Measurements from ENCODE around the gene NFATC4. TPM values are rescaled to one million over a fixed set of nuclear protein-coding genes. Genes with fewer than 3 reads are reported as not detected.

NFATC4 gene
- total RNA-seq, 1 experiment from 2014 or later = 60.7 TPM

DNA sequence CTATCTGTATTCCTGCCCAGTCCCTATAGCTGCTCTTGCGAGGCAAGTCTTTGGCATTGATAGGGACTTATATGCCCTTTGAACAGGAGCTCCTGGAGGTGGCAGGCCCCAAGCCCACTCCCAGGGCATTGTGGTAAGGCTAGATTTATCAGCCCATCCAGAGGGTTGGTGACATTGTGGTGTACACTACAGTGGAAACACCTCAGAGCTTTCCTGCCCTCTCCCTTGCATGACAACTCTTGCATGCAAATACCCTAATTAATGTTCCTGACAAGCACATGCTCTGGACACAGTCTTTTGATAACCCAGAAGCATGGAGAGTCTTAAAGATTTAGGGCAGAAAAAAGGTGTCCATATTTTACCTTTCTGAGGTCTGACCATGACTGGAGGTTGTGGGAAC, 27.4 kb upstream of the NFATC4 start:
- Mint-ChIP-seq H3K27ac (no peak overlapping the region), H3K4me3 (no peak overlapping the region), H3K4me1 (0 out of 2 replicates have a peak, but pooled peaks cover 7% of the 10 kb centered on the region), H3K36me3 (no peaks in the 10 kb centered on the region), H3K27me3 (ENCODE audit: low read depth) (peaks cover 95% of the 10 kb centered on the region), H3K9me3 (no peaks in the 10 kb centered on the region)
- CTCF ChIA-PET = interaction anchor here (2.0 to 17.1 kb wide), 4 partner anchors 25 to 96 kb away, joined by 13 to 518 read pairs (median 18); partner anchors contain the start of genes CBLN3, CIDEB and KHNYN
- POLR2A ChIA-PET = no interaction called here
- ATAC-seq (no peak), DNase-seq (ENCODE audit: low spot score) (no peak)
- TF ChIP-seq CTCF (IDR thresholded peaks at IDR 0.05) = no peak
- TF ChIP-seq ARID4B (CRISPR knock-in tag; IDR thresholded peaks at IDR 0.05; ENCODE audit: borderline replicate concordance) = no peak
- TF ChIP-seq, protein P1, sequence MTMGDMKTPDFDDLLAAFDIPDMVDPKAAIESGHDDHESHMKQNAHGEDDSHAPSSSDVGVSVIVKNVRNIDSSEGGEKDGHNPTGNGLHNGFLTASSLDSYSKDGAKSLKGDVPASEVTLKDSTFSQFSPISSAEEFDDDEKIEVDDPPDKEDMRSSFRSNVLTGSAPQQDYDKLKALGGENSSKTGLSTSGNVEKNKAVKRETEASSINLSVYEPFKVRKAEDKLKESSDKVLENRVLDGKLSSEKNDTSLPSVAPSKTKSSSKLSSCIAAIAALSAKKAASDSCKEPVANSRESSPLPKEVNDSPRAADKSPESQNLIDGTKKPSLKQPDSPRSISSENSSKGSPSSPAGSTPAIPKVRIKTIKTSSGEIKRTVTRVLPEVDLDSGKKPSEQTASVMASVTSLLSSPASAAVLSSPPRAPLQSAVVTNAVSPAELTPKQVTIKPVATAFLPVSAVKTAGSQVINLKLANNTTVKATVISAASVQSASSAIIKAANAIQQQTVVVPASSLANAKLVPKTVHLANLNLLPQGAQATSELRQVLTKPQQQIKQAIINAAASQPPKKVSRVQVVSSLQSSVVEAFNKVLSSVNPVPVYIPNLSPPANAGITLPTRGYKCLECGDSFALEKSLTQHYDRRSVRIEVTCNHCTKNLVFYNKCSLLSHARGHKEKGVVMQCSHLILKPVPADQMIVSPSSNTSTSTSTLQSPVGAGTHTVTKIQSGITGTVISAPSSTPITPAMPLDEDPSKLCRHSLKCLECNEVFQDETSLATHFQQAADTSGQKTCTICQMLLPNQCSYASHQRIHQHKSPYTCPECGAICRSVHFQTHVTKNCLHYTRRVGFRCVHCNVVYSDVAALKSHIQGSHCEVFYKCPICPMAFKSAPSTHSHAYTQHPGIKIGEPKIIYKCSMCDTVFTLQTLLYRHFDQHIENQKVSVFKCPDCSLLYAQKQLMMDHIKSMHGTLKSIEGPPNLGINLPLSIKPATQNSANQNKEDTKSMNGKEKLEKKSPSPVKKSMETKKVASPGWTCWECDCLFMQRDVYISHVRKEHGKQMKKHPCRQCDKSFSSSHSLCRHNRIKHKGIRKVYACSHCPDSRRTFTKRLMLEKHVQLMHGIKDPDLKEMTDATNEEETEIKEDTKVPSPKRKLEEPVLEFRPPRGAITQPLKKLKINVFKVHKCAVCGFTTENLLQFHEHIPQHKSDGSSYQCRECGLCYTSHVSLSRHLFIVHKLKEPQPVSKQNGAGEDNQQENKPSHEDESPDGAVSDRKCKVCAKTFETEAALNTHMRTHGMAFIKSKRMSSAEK (CRISPR knock-in tag; IDR thresholded peaks at IDR 0.05; ENCODE audit: borderline replicate concordance) = no peak
- TF ChIP-seq TEAD1 (CRISPR knock-in tag; IDR thresholded peaks at IDR 0.05) = no peak
- TF ChIP-seq, protein P2, sequence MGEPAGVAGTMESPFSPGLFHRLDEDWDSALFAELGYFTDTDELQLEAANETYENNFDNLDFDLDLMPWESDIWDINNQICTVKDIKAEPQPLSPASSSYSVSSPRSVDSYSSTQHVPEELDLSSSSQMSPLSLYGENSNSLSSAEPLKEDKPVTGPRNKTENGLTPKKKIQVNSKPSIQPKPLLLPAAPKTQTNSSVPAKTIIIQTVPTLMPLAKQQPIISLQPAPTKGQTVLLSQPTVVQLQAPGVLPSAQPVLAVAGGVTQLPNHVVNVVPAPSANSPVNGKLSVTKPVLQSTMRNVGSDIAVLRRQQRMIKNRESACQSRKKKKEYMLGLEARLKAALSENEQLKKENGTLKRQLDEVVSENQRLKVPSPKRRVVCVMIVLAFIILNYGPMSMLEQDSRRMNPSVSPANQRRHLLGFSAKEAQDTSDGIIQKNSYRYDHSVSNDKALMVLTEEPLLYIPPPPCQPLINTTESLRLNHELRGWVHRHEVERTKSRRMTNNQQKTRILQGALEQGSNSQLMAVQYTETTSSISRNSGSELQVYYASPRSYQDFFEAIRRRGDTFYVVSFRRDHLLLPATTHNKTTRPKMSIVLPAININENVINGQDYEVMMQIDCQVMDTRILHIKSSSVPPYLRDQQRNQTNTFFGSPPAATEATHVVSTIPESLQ (CRISPR knock-in tag; IDR thresholded peaks at IDR 0.05) = no peak
- TF ChIP-seq, protein P3, sequence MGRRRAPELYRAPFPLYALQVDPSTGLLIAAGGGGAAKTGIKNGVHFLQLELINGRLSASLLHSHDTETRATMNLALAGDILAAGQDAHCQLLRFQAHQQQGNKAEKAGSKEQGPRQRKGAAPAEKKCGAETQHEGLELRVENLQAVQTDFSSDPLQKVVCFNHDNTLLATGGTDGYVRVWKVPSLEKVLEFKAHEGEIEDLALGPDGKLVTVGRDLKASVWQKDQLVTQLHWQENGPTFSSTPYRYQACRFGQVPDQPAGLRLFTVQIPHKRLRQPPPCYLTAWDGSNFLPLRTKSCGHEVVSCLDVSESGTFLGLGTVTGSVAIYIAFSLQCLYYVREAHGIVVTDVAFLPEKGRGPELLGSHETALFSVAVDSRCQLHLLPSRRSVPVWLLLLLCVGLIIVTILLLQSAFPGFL (CRISPR knock-in tag; IDR thresholded peaks at IDR 0.05; ENCODE audit: borderline replicate concordance) = no peak
- TF ChIP-seq E2F4 (CRISPR knock-in tag; IDR thresholded peaks at IDR 0.05; ENCODE audit: borderline replicate concordance, low read depth) = no peak
- no peak for TF ChIP-seq ZNF512 (CRISPR knock-in tag; IDR thresholded peaks at IDR 0.05; ENCODE audit: borderline replicate concordance)
- TF ChIP-seq, protein P4, sequence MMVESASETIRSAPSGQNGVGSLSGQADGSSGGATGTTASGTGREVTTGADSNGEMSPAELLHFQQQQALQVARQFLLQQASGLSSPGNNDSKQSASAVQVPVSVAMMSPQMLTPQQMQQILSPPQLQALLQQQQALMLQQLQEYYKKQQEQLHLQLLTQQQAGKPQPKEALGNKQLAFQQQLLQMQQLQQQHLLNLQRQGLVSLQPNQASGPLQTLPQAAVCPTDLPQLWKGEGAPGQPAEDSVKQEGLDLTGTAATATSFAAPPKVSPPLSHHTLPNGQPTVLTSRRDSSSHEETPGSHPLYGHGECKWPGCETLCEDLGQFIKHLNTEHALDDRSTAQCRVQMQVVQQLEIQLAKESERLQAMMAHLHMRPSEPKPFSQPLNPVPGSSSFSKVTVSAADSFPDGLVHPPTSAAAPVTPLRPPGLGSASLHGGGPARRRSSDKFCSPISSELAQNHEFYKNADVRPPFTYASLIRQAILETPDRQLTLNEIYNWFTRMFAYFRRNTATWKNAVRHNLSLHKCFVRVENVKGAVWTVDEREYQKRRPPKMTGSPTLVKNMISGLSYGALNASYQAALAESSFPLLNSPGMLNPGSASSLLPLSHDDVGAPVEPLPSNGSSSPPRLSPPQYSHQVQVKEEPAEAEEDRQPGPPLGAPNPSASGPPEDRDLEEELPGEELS (CRISPR knock-in tag; IDR thresholded peaks at IDR 0.05) = no peak
- no peak for TF ChIP-seq NFE2L1 (CRISPR knock-in tag; IDR thresholded peaks at IDR 0.05)
- TF ChIP-seq, protein P5, sequence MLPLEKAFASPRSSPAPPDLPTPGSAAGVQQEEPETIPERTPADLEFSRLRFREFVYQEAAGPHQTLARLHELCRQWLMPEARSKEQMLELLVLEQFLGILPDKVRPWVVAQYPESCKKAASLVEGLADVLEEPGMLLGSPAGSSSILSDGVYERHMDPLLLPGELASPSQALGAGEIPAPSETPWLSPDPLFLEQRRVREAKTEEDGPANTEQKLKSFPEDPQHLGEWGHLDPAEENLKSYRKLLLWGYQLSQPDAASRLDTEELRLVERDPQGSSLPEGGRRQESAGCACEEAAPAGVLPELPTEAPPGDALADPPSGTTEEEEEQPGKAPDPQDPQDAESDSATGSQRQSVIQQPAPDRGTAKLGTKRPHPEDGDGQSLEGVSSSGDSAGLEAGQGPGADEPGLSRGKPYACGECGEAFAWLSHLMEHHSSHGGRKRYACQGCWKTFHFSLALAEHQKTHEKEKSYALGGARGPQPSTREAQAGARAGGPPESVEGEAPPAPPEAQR (CRISPR knock-in tag; IDR thresholded peaks at IDR 0.05) = no peak
- no peak for TF ChIP-seq JUN (CRISPR knock-in tag; IDR thresholded peaks at IDR 0.05)
- no peak for TF ChIP-seq ZNF138 (CRISPR knock-in tag; conservative IDR thresholded peaks at IDR 0.05)
